K562 (cell line): ENCODE data around the gene SYT6. TPM values are rescaled to one million over a fixed set of nuclear protein-coding genes. Genes with fewer than 3 reads are reported as not detected.

Experiments
- MAX ChIP-seq: sonication (generic); formaldehyde crosslinking; IDR thresholded peaks from 2 replicates; pipeline ENCODE4 v1.9.0; 2022; ENCODE audit warnings: mild to moderate bottlenecking, missing genetic modification reagents
- OTX1 ChIP-seq: fragments of 450-650 bp; formaldehyde crosslinking; IDR thresholded peaks from 2 replicates; pipeline ENCODE4 v1.4.0; 2022; ENCODE audit warnings: mild to moderate bottlenecking
- SIN3B ChIP-seq: fragments of 450-650 bp; IDR thresholded peaks from 2 replicates; pipeline ENCODE4 v1.6.1; 2017; ENCODE audit warnings: low read depth, mild to moderate bottlenecking, moderate library complexity
- ZBTB11 ChIP-seq, 3 experiments: fragments of 200-800 bp in 1 of 3; fragments of 250-450 bp in 1 of 3; fragments of 450-650 bp in 1 of 3; sonication (Bioruptor Pico) in 1 of 3; sonication (Bioruptor generic) in 1 of 3; formaldehyde crosslinking in 1 of 3; IDR thresholded peaks; 2 replicates each; pipeline versions ENCODE4 v1.6.1 to v1.8.0; 2016 to 2022; ENCODE audit warnings: mild to moderate bottlenecking in 2 of 3, missing genetic modification characterization in 2 of 3, missing compliant biosample characterization in 1 of 3, moderate library complexity in 1 of 3
- ZEB2 ChIP-seq: fragments of 450-650 bp; IDR thresholded peaks from 2 replicates; pipeline ENCODE4 v1.6.1; 2016
- polyA plus RNA-seq, 8 experiments: library from polyadenylated mRNA; depleted of rRNA in 4 of 8; stranded (reverse) in 5 of 8; unstranded in 3 of 8; fragments of >200 nt; fragmentation: Nextera tagmentation in 2 of 8; fragmentation: Illumina TruSeq in 1 of 8; extraction: Ambion mirVana in 2 of 8; extraction: Trizol in 1 of 8; gene quantifications; 2 replicates each; pipeline versions ENCODE4 v1.2.1 to v1.2.3, GENCODE V29; 2011 to 2014; ENCODE audit warnings: inconsistent platforms in 1 of 8, missing spikeins in 1 of 8
- total RNA-seq, 7 experiments: library from RNA; depleted of rRNA in 6 of 7; stranded (reverse); fragments of >200 nt in 6 of 7; fragmentation: Illumina TruSeq in 2 of 7; extraction: Trizol in 2 of 7; gene quantifications; 2 replicates each; pipeline versions ENCODE4 v1.2.1 to v1.2.3, GENCODE V29; 2011 to 2021; ENCODE audit warnings: low replicate concordance in 1 of 7
- TF ChIP-seq, protein P1 (sequence below): IDR thresholded peaks from 2 replicates; pipeline ENCODE4 v1.6.1; 2014; ENCODE audit warnings: antibody characterized with exemption
- TF ChIP-seq, protein P2 (sequence below), 2 experiments: fragments of 250-450 bp in 1 of 2; fragments of 450-650 bp in 1 of 2; sonication (Bioruptor Pico) in 1 of 2; IDR thresholded peaks; 2 replicates each; pipeline versions ENCODE4 v1.6.1 to v1.8.0; 2016 to 2021; ENCODE audit warnings: mild to moderate bottlenecking in 2 of 2, moderate library complexity in 2 of 2, missing compliant biosample characterization in 1 of 2, missing genetic modification characterization in 1 of 2
- TF ChIP-seq, protein P3 (sequence below), 2 experiments: fragments of 450-650 bp; formaldehyde crosslinking in 1 of 2; IDR thresholded peaks; 2 replicates each; pipeline versions ENCODE4 v1.4.0 to v1.6.1; 2014 to 2020; ENCODE audit warnings: mild to moderate bottlenecking in 2 of 2, borderline replicate concordance in 1 of 2, low read depth in 1 of 2

SYT6 gene
- total and polyA plus RNA-seq, 9 of the 15 experiments (the other 6 are each of a cell fraction or from before 2014, with no cell fraction given), result 0.06 TPM; not detected in 8

DNA sequence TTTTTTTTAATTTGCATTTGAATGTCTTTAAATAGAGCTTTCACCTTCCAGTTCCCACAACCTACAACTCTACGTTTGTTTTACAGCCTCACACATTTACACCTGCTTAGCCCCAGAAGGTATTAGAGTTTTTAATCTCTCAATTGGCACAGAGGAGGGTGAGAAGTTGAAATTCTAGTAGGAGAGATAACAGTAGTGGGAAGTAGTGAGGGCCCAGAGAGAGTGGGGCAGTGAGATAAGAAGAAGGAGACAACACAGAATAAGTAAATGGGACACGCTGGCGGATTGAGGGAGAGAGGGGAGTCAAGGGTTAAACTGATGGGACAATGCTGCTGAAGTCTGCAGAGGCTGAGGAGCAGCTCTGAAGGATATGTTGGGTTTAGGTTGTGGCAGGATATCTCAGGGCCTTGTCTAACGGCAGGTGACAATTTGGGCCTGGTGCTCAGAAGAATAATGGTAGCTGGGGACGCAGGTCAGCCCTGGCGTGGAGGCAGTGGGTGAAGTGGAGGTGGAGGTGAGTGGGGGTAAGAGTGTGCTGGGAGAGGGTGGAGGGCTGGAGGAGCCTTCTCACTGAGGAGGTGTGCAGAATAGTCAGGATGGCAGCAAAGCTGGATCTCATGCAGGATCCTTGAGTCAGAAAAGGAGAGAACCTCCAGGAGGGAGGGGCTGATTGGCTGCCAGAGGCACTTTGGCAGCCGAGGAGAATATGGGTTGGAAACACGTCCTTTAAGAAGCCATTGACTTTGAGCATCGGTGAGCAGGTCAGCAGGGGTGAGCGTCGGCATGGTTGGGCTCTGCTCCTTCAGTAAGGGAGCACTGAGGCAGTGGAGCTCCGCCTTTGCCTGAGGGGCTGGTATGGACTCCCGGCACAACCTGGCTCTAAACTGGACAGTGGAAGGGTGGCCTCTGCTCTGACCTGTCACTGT is 72.9 kb downstream of the SYT6 start (continued):
- TF ChIP-seq ZBTB11 (CRISPR knock-in tag; IDR thresholded peaks at IDR 0.05), result 0 out of 6 replicates have a peak, but pooled peaks of 1 of the 3 experiments have one; percentile 22
- TF ChIP-seq SIN3B, result no peak
- no peak for TF ChIP-seq MAX
- TF ChIP-seq, protein P1, sequence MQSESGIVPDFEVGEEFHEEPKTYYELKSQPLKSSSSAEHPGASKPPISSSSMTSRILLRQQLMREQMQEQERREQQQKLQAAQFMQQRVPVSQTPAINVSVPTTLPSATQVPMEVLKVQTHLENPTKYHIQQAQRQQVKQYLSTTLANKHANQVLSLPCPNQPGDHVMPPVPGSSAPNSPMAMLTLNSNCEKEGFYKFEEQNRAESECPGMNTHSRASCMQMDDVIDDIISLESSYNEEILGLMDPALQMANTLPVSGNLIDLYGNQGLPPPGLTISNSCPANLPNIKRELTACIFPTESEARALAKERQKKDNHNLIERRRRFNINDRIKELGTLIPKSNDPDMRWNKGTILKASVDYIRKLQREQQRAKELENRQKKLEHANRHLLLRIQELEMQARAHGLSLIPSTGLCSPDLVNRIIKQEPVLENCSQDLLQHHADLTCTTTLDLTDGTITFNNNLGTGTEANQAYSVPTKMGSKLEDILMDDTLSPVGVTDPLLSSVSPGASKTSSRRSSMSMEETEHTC, result no peak
- TF ChIP-seq, protein P2, sequence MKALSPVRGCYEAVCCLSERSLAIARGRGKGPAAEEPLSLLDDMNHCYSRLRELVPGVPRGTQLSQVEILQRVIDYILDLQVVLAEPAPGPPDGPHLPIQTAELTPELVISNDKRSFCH (CRISPR knock-in tag; IDR thresholded peaks at IDR 0.05), result no peak
- TF ChIP-seq, protein P2 (tag; IDR thresholded peaks at IDR 0.05), result no peak
- TF ChIP-seq ZEB2, result peak; percentile 64; the same call in 1 of the 2 replicates
- no peak for TF ChIP-seq OTX1 (CRISPR knock-in tag)
- TF ChIP-seq, protein P3, sequence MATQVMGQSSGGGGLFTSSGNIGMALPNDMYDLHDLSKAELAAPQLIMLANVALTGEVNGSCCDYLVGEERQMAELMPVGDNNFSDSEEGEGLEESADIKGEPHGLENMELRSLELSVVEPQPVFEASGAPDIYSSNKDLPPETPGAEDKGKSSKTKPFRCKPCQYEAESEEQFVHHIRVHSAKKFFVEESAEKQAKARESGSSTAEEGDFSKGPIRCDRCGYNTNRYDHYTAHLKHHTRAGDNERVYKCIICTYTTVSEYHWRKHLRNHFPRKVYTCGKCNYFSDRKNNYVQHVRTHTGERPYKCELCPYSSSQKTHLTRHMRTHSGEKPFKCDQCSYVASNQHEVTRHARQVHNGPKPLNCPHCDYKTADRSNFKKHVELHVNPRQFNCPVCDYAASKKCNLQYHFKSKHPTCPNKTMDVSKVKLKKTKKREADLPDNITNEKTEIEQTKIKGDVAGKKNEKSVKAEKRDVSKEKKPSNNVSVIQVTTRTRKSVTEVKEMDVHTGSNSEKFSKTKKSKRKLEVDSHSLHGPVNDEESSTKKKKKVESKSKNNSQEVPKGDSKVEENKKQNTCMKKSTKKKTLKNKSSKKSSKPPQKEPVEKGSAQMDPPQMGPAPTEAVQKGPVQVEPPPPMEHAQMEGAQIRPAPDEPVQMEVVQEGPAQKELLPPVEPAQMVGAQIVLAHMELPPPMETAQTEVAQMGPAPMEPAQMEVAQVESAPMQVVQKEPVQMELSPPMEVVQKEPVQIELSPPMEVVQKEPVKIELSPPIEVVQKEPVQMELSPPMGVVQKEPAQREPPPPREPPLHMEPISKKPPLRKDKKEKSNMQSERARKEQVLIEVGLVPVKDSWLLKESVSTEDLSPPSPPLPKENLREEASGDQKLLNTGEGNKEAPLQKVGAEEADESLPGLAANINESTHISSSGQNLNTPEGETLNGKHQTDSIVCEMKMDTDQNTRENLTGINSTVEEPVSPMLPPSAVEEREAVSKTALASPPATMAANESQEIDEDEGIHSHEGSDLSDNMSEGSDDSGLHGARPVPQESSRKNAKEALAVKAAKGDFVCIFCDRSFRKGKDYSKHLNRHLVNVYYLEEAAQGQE (IDR thresholded peaks at IDR 0.05; ENCODE audit: borderline replicate concordance), result no peak
- TF ChIP-seq, protein P3 (CRISPR knock-in tag; IDR thresholded peaks at IDR 0.05; ENCODE audit: low read depth), result no peak
